SU-DHL-6 (cell line): Measurements from ENCODE around the gene H2BK1.

Experiments
- H2AFZ ChIP-seq: fragments of 200-600 bp; sonication (generic); 2 replicates; pipeline ENCODE4 v1.6.1; 2014; ENCODE audit warnings: low read depth, mild to moderate bottlenecking, moderate library complexity, mixed read lengths, antibody characterized with exemption, low read length; ENCODE audit not compliant: severe bottlenecking
- H3F3A ChIP-seq: fragments of 200-600 bp; shearing (Covaris generic); 2 replicates; pipeline ENCODE4 v1.6.0; 2016; ENCODE audit warnings: antibody characterized with exemption, mild to moderate bottlenecking; ENCODE audit not compliant: insufficient read depth
- H3K27ac ChIP-seq: fragments of 200-600 bp; sonication (generic); 2 replicates; pipeline ENCODE4 v1.5.1; 2016; ENCODE audit warnings: low read depth, mild to moderate bottlenecking, low read length, moderate library complexity, mixed read lengths
- H3K27me3 ChIP-seq: fragments of 200-600 bp; sonication (generic), shearing (Covaris generic); 2 replicates; pipeline ENCODE4 v1.6.0; 2014; ENCODE audit warnings: mild to moderate bottlenecking, low read length
- H3K36me3 ChIP-seq: fragments of 200-600 bp; sonication (generic); 2 replicates; pipeline ENCODE4 v1.6.1; 2014; ENCODE audit warnings: mild to moderate bottlenecking, low read length, mixed read lengths
- H3K4me2 ChIP-seq: fragments of 300-600, 200-600 bp; shearing (Covaris generic), sonication (generic); 2 replicates; pipeline ENCODE4 v1.6.0; 2014; ENCODE audit warnings: low read length, low read depth, mild to moderate bottlenecking; ENCODE audit not compliant: poor library complexity, severe bottlenecking
- H3K4me3 ChIP-seq: fragments of 200-600 bp; sonication (generic); 2 replicates; pipeline ENCODE4 v1.5.1; 2014; ENCODE audit warnings: antibody characterized with exemption, low read length, mild to moderate bottlenecking, mixed read lengths; ENCODE audit not compliant: insufficient read depth, poor library complexity, severe bottlenecking
- H3K79me2 ChIP-seq: fragments of 200-600 bp; sonication (generic); 2 replicates; pipeline ENCODE4 v1.6.1; 2014; ENCODE audit warnings: mild to moderate bottlenecking, low read length, moderate library complexity; ENCODE audit not compliant: insufficient read depth
- H3K9ac ChIP-seq: fragments of 200-600 bp; sonication (generic); 2 replicates; pipeline ENCODE4 v1.7.0; 2014; ENCODE audit warnings: mild to moderate bottlenecking, low read length
- H3K9me2 ChIP-seq: fragments of 200-600 bp; sonication (generic); replicated peaks from 2 replicates; pipeline ENCODE4 v1.6.1; 2014; ENCODE audit warnings: low read length; ENCODE audit not compliant: insufficient read depth
- H3K9me3 ChIP-seq: fragments of 200-600 bp; sonication (generic); 2 replicates; pipeline ENCODE4 v1.6.1; 2014; ENCODE audit warnings: low read length, mixed read lengths; ENCODE audit not compliant: insufficient read depth
- H4K20me1 ChIP-seq: fragments of 200-600 bp; sonication (generic); 2 replicates; pipeline ENCODE4 v1.6.1; 2014; ENCODE audit warnings: low read depth, mild to moderate bottlenecking, antibody characterized with exemption, low read length, moderate library complexity, mixed read lengths
- CTCF ChIP-seq: fragments of 200-600 bp; sonication (generic); IDR thresholded peaks from one replicate; pipeline ENCODE4 v1.5.1; 2017; ENCODE audit warnings: antibody characterized with exemption, mild to moderate bottlenecking, low read length, moderate library complexity; ENCODE audit not compliant: insufficient read depth, poor library complexity, severe bottlenecking
- EZH2phosphoT487 ChIP-seq: fragments of 200-600 bp; sonication (generic), shearing (Covaris generic); conservative IDR thresholded peaks from 2 replicates; pipeline ENCODE4 v1.6.1; 2018; ENCODE audit warnings: mild to moderate bottlenecking, antibody characterized with exemption, low read length, moderate library complexity, mixed read lengths

Gene H2BK1

GRCh38 chr7:151229249-151229648 is 19.0 kb upstream of the H2BK1 start:
- TF ChIP-seq CTCF, result no peak
- no peak for TF ChIP-seq EZH2phosphoT487
- H4K20me1 ChIP-seq, result no peaks in the 10 kb centered on the region
- no peak overlapping the region for H3K27ac ChIP-seq
- no peak overlapping the region for H2AFZ ChIP-seq
- H3K27me3 ChIP-seq, result no peaks in the 10 kb centered on the region
- H3K4me3 ChIP-seq, result no peak overlapping the region
- H3K36me3 ChIP-seq, result no peaks in the 10 kb centered on the region
- H3K79me2 ChIP-seq, result peaks cover 38% of the 10 kb centered on the region
- no peaks in the 10 kb centered on the region for H3K9me3 ChIP-seq
- no peak overlapping the region for H3K9ac ChIP-seq
- no peak overlapping the region for H3K4me2 ChIP-seq
- no peaks in the 10 kb centered on the region for H3F3A ChIP-seq
- no peaks in the 10 kb centered on the region for H3K9me2 ChIP-seq

GRCh38 chr7:151228024-151228866 is 18.0 kb upstream of the H2BK1 start:
- H3K27ac ChIP-seq, result no peak overlapping the region
- H3K4me2 ChIP-seq, result peak overlapping the region; percentile 78
- H3K79me2 ChIP-seq, result peaks cover 28% of the 10 kb centered on the region
- no peaks in the 10 kb centered on the region for H3F3A ChIP-seq
- H3K36me3 ChIP-seq, result no peaks in the 10 kb centered on the region
- H2AFZ ChIP-seq, result peak overlapping the region; percentile 88
- H4K20me1 ChIP-seq, result no peaks in the 10 kb centered on the region
- H3K27me3 ChIP-seq, result no peaks in the 10 kb centered on the region
- TF ChIP-seq EZH2phosphoT487 (no peak), CTCF (no peak)
- no peaks in the 10 kb centered on the region for H3K9me2 ChIP-seq
- H3K9me3 ChIP-seq, result no peaks in the 10 kb centered on the region
- peak overlapping the region; percentile 70 for H3K4me3 ChIP-seq
- peak overlapping the region; percentile 71 for H3K9ac ChIP-seq

GRCh38 chr7:151226875-151227782 is 16.8 kb upstream of the H2BK1 start, which contains the start of gene ABCF2:
Gene ABCF2 (minus strand): TSS chr7:151227205. CDS start chr7:151226458, 747 bp downstream.
- Histone ChIP-seq H3K9me3 (no peaks in the 10 kb centered on the region), H3K9ac (peak within 1 kb of the TSS; percentile 71), H3K27ac (no peak within 1 kb of the TSS), H3K9me2 (no peaks in the 10 kb centered on the region), H3F3A (no peaks in the 10 kb centered on the region), H4K20me1 (no peaks in the 10 kb centered on the region), H3K79me2 (peaks cover 19% of the 10 kb centered on the region), H2AFZ (peak within 1 kb of the TSS; percentile 88), H3K27me3 (no peaks in the 10 kb centered on the region), H3K4me2 (peak within 1 kb of the TSS; percentile 95), H3K4me3 (peak within 1 kb of the TSS; percentile 70), H3K36me3 (0 out of 2 replicates have a peak, but pooled peaks cover 5% of the 10 kb centered on the region)
- TF ChIP-seq CTCF (no peak), EZH2phosphoT487 (no peak)
